ENCODE data around the gene FADS1. TPM values are rescaled to one million over a fixed set of nuclear protein-coding genes. Genes with fewer than 3 reads are reported as not detected.
A peak's percentile ranks its signal among the peaks of the same experiment; 100 is the strongest.

Gene FADS1
- total RNA-seq = 10 to 100 TPM in 1 of 4 donors, 1 to 10 TPM in 3; 2.2 to 13.8 (median 3.7) TPM

DNA sequence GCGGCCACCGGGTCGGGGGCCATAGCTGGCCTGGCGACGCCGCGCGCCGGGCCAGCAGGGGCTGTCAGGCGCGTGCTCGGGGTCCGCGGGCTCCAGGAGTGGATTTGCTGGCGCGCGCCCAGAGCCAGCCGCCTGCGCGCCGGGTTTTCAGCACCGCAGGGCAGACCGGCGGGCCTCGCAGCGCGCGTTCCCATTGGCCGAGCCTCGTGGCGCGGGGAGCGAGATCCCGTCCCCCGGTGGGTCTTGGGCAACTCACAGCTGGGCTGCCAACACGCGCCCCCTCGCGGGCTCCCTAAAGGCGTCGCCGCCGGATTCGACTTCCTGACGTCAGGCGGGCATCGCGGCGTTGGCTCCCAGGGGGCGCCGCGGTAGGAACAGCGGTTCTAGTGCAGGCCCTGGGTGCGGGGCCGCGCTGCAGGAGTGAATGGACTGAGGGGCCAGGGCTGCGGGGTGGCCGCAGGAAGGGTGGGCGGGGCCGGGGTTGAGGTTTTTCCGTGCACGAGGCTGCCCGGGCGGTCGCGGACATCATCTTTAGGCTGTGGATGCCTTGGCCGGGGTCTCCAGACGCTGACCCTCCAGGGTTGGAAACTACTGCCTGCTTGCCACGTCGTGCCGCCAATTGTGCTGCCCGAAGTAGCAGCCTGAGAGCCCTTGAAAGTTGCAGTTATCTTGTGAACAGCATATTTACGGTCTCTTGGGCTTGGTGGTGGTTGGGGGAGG, at the start of gene FADS1:
Gene FADS1, minus strand, starts transcription at position 268 of the 720 bp plus-strand sequence. Its CDS starts 74 bp downstream, at position 194.
- peak; percentile 83 for DNase-seq

GRCh38 chr11:61866231-61866957, 49.6 kb upstream of the FADS1 start:
- no peak for DNase-seq
- 74% methylated on average over 18 of the region's 18 CpGs; no CpG with 5 or more reads in 1 of the 2 donors for WGBS, 2 donors (ENCODE audit: low coverage in 1 of 2)
- H3K27me3 ChIP-seq = peaks cover 9% of the 10 kb centered on the region
- no peaks in the 10 kb centered on the region for H3K36me3 ChIP-seq
- no peaks in the 10 kb centered on the region for H3K9me3 ChIP-seq
- TF ChIP-seq POLR2AphosphoS5 (IDR thresholded peaks at IDR 0.05) = no peak
- TF ChIP-seq POLR2A (IDR thresholded peaks at IDR 0.05) = no peak
- no peak for TF ChIP-seq EP300 (IDR thresholded peaks at IDR 0.05; ENCODE audit: low read depth)
- TF ChIP-seq, protein P1, sequence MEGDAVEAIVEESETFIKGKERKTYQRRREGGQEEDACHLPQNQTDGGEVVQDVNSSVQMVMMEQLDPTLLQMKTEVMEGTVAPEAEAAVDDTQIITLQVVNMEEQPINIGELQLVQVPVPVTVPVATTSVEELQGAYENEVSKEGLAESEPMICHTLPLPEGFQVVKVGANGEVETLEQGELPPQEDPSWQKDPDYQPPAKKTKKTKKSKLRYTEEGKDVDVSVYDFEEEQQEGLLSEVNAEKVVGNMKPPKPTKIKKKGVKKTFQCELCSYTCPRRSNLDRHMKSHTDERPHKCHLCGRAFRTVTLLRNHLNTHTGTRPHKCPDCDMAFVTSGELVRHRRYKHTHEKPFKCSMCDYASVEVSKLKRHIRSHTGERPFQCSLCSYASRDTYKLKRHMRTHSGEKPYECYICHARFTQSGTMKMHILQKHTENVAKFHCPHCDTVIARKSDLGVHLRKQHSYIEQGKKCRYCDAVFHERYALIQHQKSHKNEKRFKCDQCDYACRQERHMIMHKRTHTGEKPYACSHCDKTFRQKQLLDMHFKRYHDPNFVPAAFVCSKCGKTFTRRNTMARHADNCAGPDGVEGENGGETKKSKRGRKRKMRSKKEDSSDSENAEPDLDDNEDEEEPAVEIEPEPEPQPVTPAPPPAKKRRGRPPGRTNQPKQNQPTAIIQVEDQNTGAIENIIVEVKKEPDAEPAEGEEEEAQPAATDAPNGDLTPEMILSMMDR (IDR thresholded peaks at IDR 0.05) = no peak
- no peak overlapping the region for H3K4me3 ChIP-seq
- no peak overlapping the region for H3K27ac ChIP-seq
- intact Hi-C loops (cut with DNase I; ENCODE audit: low total_unique reads) = no loop called here
- in situ Hi-C loops (cut with MboI; ENCODE audit: low pct_ligation_motif_present in 1 of 4, low pct_unique_long_range_greater_than_20kb in 1 of 4, low sequenced_read_pairs in 3 of 4) = loop anchor here in 2 of 4 donors (25.0 kb wide), 1 partner anchor 446 kb away; no protein-coding TSS in a partner anchor
- peaks cover 0 to 6% (median 0%) of the 10 kb centered on the region in 4 donors for H3K4me1 ChIP-seq

More for the DNA sequence above, at the start of gene FADS1:
- peak within 1 kb of the TSS; percentile 86 to 96 (median 89) for H3K27ac ChIP-seq
- H3K4me3 ChIP-seq = peak within 1 kb of the TSS; percentile 39 to 58 (median 50)
- TF ChIP-seq, protein P1 (IDR thresholded peaks at IDR 0.05) = peak; percentile 31 to 47 (median 40)
- TF ChIP-seq POLR2AphosphoS5 (IDR thresholded peaks at IDR 0.05) (peak in 2 of 3 donors; percentile 23 to 54), EP300 (IDR thresholded peaks at IDR 0.05; ENCODE audit: low read depth) (no peak), POLR2A (IDR thresholded peaks at IDR 0.05) (peak; percentile 14)
- no peaks in the 10 kb centered on the region for H3K9me3 ChIP-seq
- H3K27me3 ChIP-seq = peaks cover 28% of the 10 kb centered on the region
- WGBS, 2 donors (ENCODE audit: low coverage in 1 of 2) = 3% methylated on average over 50 of the region's 73 CpGs; no CpG with 5 or more reads in 1 of the 2 donors
- H3K4me1 ChIP-seq = peaks cover 0 to 34% (median 22%) of the 10 kb centered on the region in 4 donors
- in situ Hi-C loops (cut with MboI; ENCODE audit: low pct_ligation_motif_present in 1 of 4, low pct_unique_long_range_greater_than_20kb in 1 of 4, low sequenced_read_pairs in 3 of 4) (no loop called here), intact Hi-C loops (cut with DNase I; ENCODE audit: low total_unique reads) (no loop called here)
- peaks cover 0 to 5% (median 0%) of the 10 kb centered on the region in 4 donors for H3K36me3 ChIP-seq

GRCh38 chr11:61864814-61865775, 48.3 kb upstream of the FADS1 start:
- Histone ChIP-seq H3K4me3 (no peak overlapping the region), H3K36me3 (no peaks in the 10 kb centered on the region), H3K4me1 (no peaks in the 10 kb centered on the region), H3K27me3 (peaks cover 2% of the 10 kb centered on the region), H3K9me3 (no peaks in the 10 kb centered on the region), H3K27ac (no peak overlapping the region)
- WGBS, 2 donors (ENCODE audit: low coverage in 1 of 2) = 87 to 100% methylated on average over 1 to 20 of the region's 20 CpGs
- in situ Hi-C loops (cut with MboI; ENCODE audit: low pct_ligation_motif_present in 1 of 4, low pct_unique_long_range_greater_than_20kb in 1 of 4, low sequenced_read_pairs in 3 of 4) = loop anchor here in 2 of 4 donors (25.0 kb wide), 1 partner anchor 447 kb away; no protein-coding TSS in a partner anchor
- TF ChIP-seq POLR2A (IDR thresholded peaks at IDR 0.05) = no peak
- TF ChIP-seq EP300 (IDR thresholded peaks at IDR 0.05; ENCODE audit: low read depth) = no peak
- TF ChIP-seq POLR2AphosphoS5 (IDR thresholded peaks at IDR 0.05) = no peak
- TF ChIP-seq, protein P1 (IDR thresholded peaks at IDR 0.05) = no peak
- intact Hi-C loops (cut with DNase I; ENCODE audit: low total_unique reads) = no loop called here
- no peak for DNase-seq
